H1 (cell line): ENCODE measurements around the gene MORN5. TPM values are rescaled to one million over a fixed set of nuclear protein-coding genes. Genes with fewer than 3 reads are reported as not detected.

Experiments used
- CTCF ChIA-PET: fragments of 300-600 bp; sonication (Branson Sonifier 250); formaldehyde crosslinking; loops from one replicate; lab custom pipeline; 2021; ENCODE audit not compliant: partially characterized antibody; lab: Charles Lee
- POLR2A ChIA-PET: fragments of 300-600 bp; sonication (Branson Sonifier 250); formaldehyde crosslinking; loops from one replicate; lab custom pipeline; 2021; ENCODE audit warnings: inconsistent platforms; ENCODE audit not compliant: partially characterized antibody; lab: Charles Lee
- DNase-seq, 2 experiments: peaks; one replicate each; pipeline versions ENCODE4 v3.0.0 to v3.0.0-alpha.2; 2010 to 2022; ENCODE audit warnings: low spot score in 2 of 2, low read depth in 1 of 2, mixed read lengths in 1 of 2
- FAIRE-seq: peaks from 2 replicates; lab custom pipeline; 2011; peaks lifted over from hg19 to GRCh38; lab: Jason Lieb, UNC
- H2AFZ ChIP-seq: 2 replicates; pipeline ENCODE4 v1.8.1; 2012; ENCODE audit warnings: low read length, inconsistent platforms
- H2AK5ac ChIP-seq: 2 replicates; pipeline ENCODE4 v1.6.1; 2013; ENCODE audit warnings: low read depth, low read length
- H2BK120ac ChIP-seq: replicated peaks from 2 replicates; pipeline ENCODE3; 2013; ENCODE audit warnings: low read depth, low read length, inconsistent platforms
- H2BK12ac ChIP-seq: 2 replicates; pipeline ENCODE4 v1.6.1; 2013; ENCODE audit warnings: low read depth, low read length
- H2BK15ac ChIP-seq: 2 replicates; pipeline ENCODE4 v1.6.1; 2013; ENCODE audit warnings: low read length
- H2BK20ac ChIP-seq: 2 replicates; pipeline ENCODE4 v1.6.1; 2013; ENCODE audit warnings: low read length
- H2BK5ac ChIP-seq: 2 replicates; pipeline ENCODE4 v1.6.1; 2013; ENCODE audit warnings: low read depth, low read length
- H3K14ac ChIP-seq: 2 replicates; pipeline ENCODE4 v1.6.1; 2013; ENCODE audit warnings: inconsistent platforms; ENCODE audit not compliant: insufficient read length
- H3K18ac ChIP-seq: 2 replicates; pipeline ENCODE4 v1.6.1; 2013; ENCODE audit warnings: low read length; ENCODE audit errors: extremely low read depth
- H3K23ac ChIP-seq: 2 replicates; pipeline ENCODE4 v1.6.1; 2013; ENCODE audit warnings: inconsistent platforms; ENCODE audit not compliant: insufficient read length
- H3K23me2 ChIP-seq: 2 replicates; pipeline ENCODE4 v1.6.1; 2013; ENCODE audit warnings: low read depth, low read length
- H3K27ac ChIP-seq: 2 replicates; pipeline ENCODE4 v1.6.1; 2011; ENCODE audit warnings: low read depth, low read length, inconsistent platforms
- H3K27me3 ChIP-seq, 4 experiments: replicated peaks in 1 of 4; 1 replicate in 1 of 4; 2 replicates in 3 of 4; pipeline versions ENCODE4 v1.6.1 to v1.8.1; 2011 to 2013; ENCODE audit warnings: low read length in 3 of 4, mild to moderate bottlenecking in 3 of 4, inconsistent platforms in 2 of 4, mixed read lengths in 2 of 4, moderate library complexity in 1 of 4; ENCODE audit not compliant: control insufficient read depth in 3 of 4, insufficient read depth in 3 of 4; ENCODE audit errors: extremely low read depth in 1 of 4
- H3K36me3 ChIP-seq, 4 experiments: 2 replicates each; pipeline versions ENCODE4 v1.6.1 to v1.8.1; 2011 to 2013; ENCODE audit warnings: mild to moderate bottlenecking in 4 of 4, low read length in 3 of 4, moderate library complexity in 2 of 4, control low read depth in 1 of 4, inconsistent platforms in 1 of 4; ENCODE audit not compliant: insufficient read depth in 4 of 4, control insufficient read depth in 2 of 4
- H3K4ac ChIP-seq: replicated peaks from 2 replicates; pipeline ENCODE3; 2013; ENCODE audit warnings: low read length, low read depth, mixed read lengths, inconsistent platforms; ENCODE audit not compliant: insufficient read length
- H3K4me1 ChIP-seq, 4 experiments: replicated peaks in 1 of 4; 1 replicate in 1 of 4; 2 replicates in 3 of 4; pipeline versions ENCODE4 v1.6.1 to v1.8.1; 2011 to 2013; ENCODE audit warnings: low read length in 3 of 4, inconsistent platforms in 2 of 4, mixed read lengths in 1 of 4; ENCODE audit not compliant: insufficient read depth in 4 of 4, control insufficient read depth in 3 of 4
- H3K4me2 ChIP-seq, 2 experiments: 2 replicates each; pipeline versions ENCODE4 v1.6.1 to v1.8.1; 2011 to 2013; ENCODE audit warnings: low read depth in 2 of 2, low read length in 2 of 2, control low read depth in 1 of 2, inconsistent platforms in 1 of 2, mild to moderate bottlenecking in 1 of 2; ENCODE audit not compliant: insufficient read depth in 1 of 2
- H3K4me3 ChIP-seq, 4 experiments: fragments of 200-600, 300-600 bp in 1 of 4; sonication (generic), shearing (Covaris generic), sonication (Bioruptor Twin) in 1 of 4; 2 replicates each; pipeline versions ENCODE4 v1.5.1 to v1.8.1; 2011 to 2016; ENCODE audit warnings: low read length in 4 of 4, low read depth in 3 of 4, control low read depth in 2 of 4, inconsistent platforms in 2 of 4, mild to moderate bottlenecking in 2 of 4, mixed read lengths in 1 of 4, moderate library complexity in 1 of 4; ENCODE audit not compliant: insufficient read depth in 2 of 4; ENCODE audit errors: extremely low read depth in 1 of 4
- H3K56ac ChIP-seq: replicated peaks from 2 replicates; pipeline ENCODE3; 2013; ENCODE audit warnings: low read depth, mild to moderate bottlenecking, mixed read lengths, low read length, inconsistent platforms; ENCODE audit not compliant: insufficient read length
- H3K79me1 ChIP-seq: 2 replicates; pipeline ENCODE4 v1.6.1; 2013; ENCODE audit warnings: low read depth, low read length, control low read depth
- H3K79me2 ChIP-seq, 2 experiments: 2 replicates each; pipeline versions ENCODE4 v1.6.1 to v1.8.1; 2012 to 2013; ENCODE audit warnings: low read length in 2 of 2, mild to moderate bottlenecking in 2 of 2, inconsistent platforms in 1 of 2; ENCODE audit not compliant: insufficient read depth in 2 of 2, control insufficient read depth in 1 of 2
- H3K9ac ChIP-seq, 4 experiments: replicated peaks in 1 of 4; 1 replicate in 1 of 4; 2 replicates in 3 of 4; pipeline versions ENCODE4 v1.6.1 to v1.8.1; 2011 to 2013; ENCODE audit warnings: low read depth in 3 of 4, low read length in 3 of 4, control low read depth in 2 of 4, mild to moderate bottlenecking in 2 of 4, moderate library complexity in 2 of 4, inconsistent platforms in 1 of 4; ENCODE audit errors: extremely low read depth in 1 of 4
- H3K9me3 ChIP-seq, 2 experiments: 2 replicates each; pipeline versions ENCODE4 v1.6.1 to v1.8.1; 2012 to 2013; ENCODE audit warnings: mild to moderate bottlenecking in 2 of 2, moderate library complexity in 2 of 2, control low read depth in 1 of 2, inconsistent platforms in 1 of 2, low read depth in 1 of 2, low read length in 1 of 2, mixed read lengths in 1 of 2; ENCODE audit not compliant: insufficient read depth in 2 of 2
- H4K20me1 ChIP-seq, 2 experiments: replicated peaks in 1 of 2; 2 replicates each; pipeline versions ENCODE3 to v1.8.1; 2011 to 2013; ENCODE audit warnings: inconsistent platforms in 2 of 2, low read length in 2 of 2, mild to moderate bottlenecking in 1 of 2; ENCODE audit not compliant: insufficient read depth in 2 of 2, control insufficient read depth in 1 of 2
- H4K5ac ChIP-seq: 2 replicates; pipeline ENCODE4 v1.6.1; 2013; ENCODE audit warnings: low read length, low read depth, mixed read lengths, inconsistent platforms; ENCODE audit not compliant: insufficient read length
- H4K8ac ChIP-seq: 2 replicates; pipeline ENCODE4 v1.8.0; 2013; ENCODE audit warnings: mild to moderate bottlenecking, moderate library complexity, low read length, inconsistent platforms; ENCODE audit not compliant: insufficient read depth; ENCODE audit errors: extremely low read depth
- H4K91ac ChIP-seq: replicated peaks from 2 replicates; pipeline ENCODE3; 2013; ENCODE audit warnings: low read length, mixed read lengths, inconsistent platforms; ENCODE audit not compliant: insufficient read length
- CTCF ChIP-seq, 3 experiments: IDR thresholded peaks; 1 replicate in 2 of 3; 2 replicates in 1 of 3; pipeline versions ENCODE4 v1.5.1 to v1.6.1; 2011; ENCODE audit warnings: low read length in 3 of 3, mild to moderate bottlenecking in 3 of 3, inconsistent platforms in 2 of 3, low read depth in 1 of 3, moderate library complexity in 1 of 3; ENCODE audit not compliant: insufficient read depth in 1 of 3; ENCODE audit errors: control extremely low read depth in 1 of 3
- RAD21 ChIP-seq, 2 experiments: IDR thresholded peaks in 1 of 2; conservative IDR thresholded peaks in 1 of 2; 2 replicates each; pipeline ENCODE4 v1.6.1; 2011; ENCODE audit warnings: low read depth in 2 of 2, low read length in 2 of 2, improper control_type of control experiment in 1 of 2, inconsistent platforms in 1 of 2, mild to moderate bottlenecking in 1 of 2, moderate library complexity in 1 of 2
- ZNF274 ChIP-seq: IDR thresholded peaks from 2 replicates; pipeline ENCODE4 v1.7.0; 2012; ENCODE audit warnings: low read length, borderline replicate concordance; ENCODE audit errors: extremely low read depth
- WGBS, 2 experiments: shearing (Covaris generic) in 1 of 2; methylation state at CpG; one replicate each; pipeline versions ENCODE4 v1.1.6 to v1.1.7; 2013 to 2015; ENCODE audit warnings: low lambda C conversion rate in 2 of 2, mixed read lengths in 2 of 2, inconsistent platforms in 1 of 2, low coverage in 1 of 2, missing lambda C conversion rate in 1 of 2; ENCODE audit not compliant: insufficient replicate concordance in 2 of 2, insufficient coverage in 1 of 2, insufficient read length in 1 of 2; ENCODE audit errors: extremely low coverage in 1 of 2, missing lambda C conversion rate in 1 of 2; 5-methylcytosine and 5-hydroxymethylcytosine counted together
- polyA plus RNA-seq, 7 experiments: library from polyadenylated mRNA; depleted of rRNA in 3 of 7; stranded (reverse) in 5 of 7; unstranded in 2 of 7; fragments of >200 nt in 5 of 7; fragments of 200-250 nt in 2 of 7; gene quantifications; 1 replicate in 5 of 7; 2 replicates in 1 of 7; 4 replicates in 1 of 7; pipeline versions ENCODE4 v1.2.1 to v1.2.3, GENCODE V29; 2011 to 2013; ENCODE audit warnings: missing spikeins in 2 of 7, mixed read lengths in 2 of 7
- total RNA-seq: library from RNA; stranded (reverse); fragmentation: NEBNext Ultra II Directional; extraction: Animal tissue kit (Norgen Biotek cat#: 25700); gene quantifications from 2 replicates; pipeline ENCODE4 v1.2.1, GENCODE V29; 2021

MORN5 gene
- total and polyA plus RNA-seq, 2 of the 8 experiments (the other 6 are each of a cell fraction or from before 2014, with no cell fraction given): not detected

GRCh38 chr9:122158202-122158601 is 1.5 kb upstream of the MORN5 start:
- Histone ChIP-seq H3K4me3 (no peak overlapping the region), H2BK20ac (no peak overlapping the region), H3K27ac (no peak overlapping the region)
- TF ChIP-seq CTCF (IDR thresholded peaks at IDR 0.05; ENCODE audit: control extremely low read depth in 1 of 3, insufficient read depth in 1 of 3, low read depth in 1 of 3, low read length in 3 of 3) (peak; percentile 53 to 86 (median 82)), RAD21 (IDR thresholded peaks at IDR 0.05 in 1 of 2, conservative IDR thresholded peaks at IDR 0.05 in 1 of 2; ENCODE audit: low read depth in 2 of 2, low read length in 2 of 2) (peak; percentile 32 to 51; a peak in 3 of 4 replicates), ZNF274 (no peak)
- TF ChIP-seq, all 59 proteins: peak for 2
- Histone ChIP-seq H3K4ac (no peak overlapping the region), H4K8ac (no peak overlapping the region), H3K9ac (no peak overlapping the region), H3K9me3 (peaks cover 0 to 4% of the 10 kb centered on the region in 2 experiments; a peak in 2 of 4 replicates), H3K36me3 (no peaks in the 10 kb centered on the region), H4K20me1 (peaks cover 0 to 2% of the 10 kb centered on the region in 2 experiments), H3K4me1 (peaks cover 0 to 4% (median 0%) of the 10 kb centered on the region in 4 experiments; a peak in 2 of 7 replicates), H3K4me2 (peak overlapping the region in 1 of 2 experiments; percentile 100; a peak in 1 of 4 replicates), H3K23ac (no peak overlapping the region), H2BK5ac (no peak overlapping the region), H3K23me2 (peaks cover 2% of the 10 kb centered on the region), H3K27me3 (no peaks in the 10 kb centered on the region), H2BK12ac (no peak overlapping the region), H3K56ac (no peak overlapping the region), H3K79me1 (0 out of 2 replicates have a peak, but pooled peaks cover 2% of the 10 kb centered on the region), H2BK120ac (no peak overlapping the region), H4K91ac (no peak overlapping the region), H4K5ac (no peak overlapping the region), H3K18ac (no peak overlapping the region), H3K14ac (no peak overlapping the region), H3K79me2 (peaks cover 0 to 20% of the 10 kb centered on the region in 2 experiments; a peak in 3 of 4 replicates), H2AK5ac (no peak overlapping the region), H2BK15ac (no peak overlapping the region), H2AFZ (no peak overlapping the region)
- 86% methylated on average over 3 of the region's 3 CpGs; no CpG with 5 or more reads in 1 of the 2 experiments for WGBS, 2 experiments
- DNase-seq: peak in 1 of 2 experiments; percentile 34
- ChIA-PET CTCF (interaction anchor here (0.7 to 4.9 kb wide), 33 partner anchors 10 to 221 kb away, joined by 3 to 54 read pairs (median 6); no protein-coding TSS in a partner anchor), POLR2A (interaction anchor here (2.1 to 2.2 kb wide), 2 partner anchors 13 to 20 kb away, joined by 4 to 9 read pairs; no protein-coding TSS in a partner anchor)
- FAIRE-seq: peak; percentile 52
